Epithelial cell of esophagus (primary cell): ENCODE data around the gene ZKSCAN2.

Experiments used
- DNase-seq: peaks from one replicate; pipeline ENCODE4 v3.0.0; 2010; ENCODE audit warnings: low read depth
- H3K4me3 ChIP-seq: 2 replicates; pipeline ENCODE4 v1.5.1; 2011; ENCODE audit warnings: mild to moderate bottlenecking, low read length, control low read depth
- TF ChIP-seq, protein P1 (sequence below): IDR thresholded peaks from 2 replicates; pipeline ENCODE4 v1.5.1; 2011; ENCODE audit warnings: low read depth, mild to moderate bottlenecking, low read length, control low read depth, inconsistent platforms; ENCODE audit not compliant: insufficient read depth; ENCODE audit errors: missing control alignments

Gene ZKSCAN2

GRCh38 chr16:25258861-25259179, 1.2 kb upstream of the ZKSCAN2 start:
- TF ChIP-seq, protein P1, sequence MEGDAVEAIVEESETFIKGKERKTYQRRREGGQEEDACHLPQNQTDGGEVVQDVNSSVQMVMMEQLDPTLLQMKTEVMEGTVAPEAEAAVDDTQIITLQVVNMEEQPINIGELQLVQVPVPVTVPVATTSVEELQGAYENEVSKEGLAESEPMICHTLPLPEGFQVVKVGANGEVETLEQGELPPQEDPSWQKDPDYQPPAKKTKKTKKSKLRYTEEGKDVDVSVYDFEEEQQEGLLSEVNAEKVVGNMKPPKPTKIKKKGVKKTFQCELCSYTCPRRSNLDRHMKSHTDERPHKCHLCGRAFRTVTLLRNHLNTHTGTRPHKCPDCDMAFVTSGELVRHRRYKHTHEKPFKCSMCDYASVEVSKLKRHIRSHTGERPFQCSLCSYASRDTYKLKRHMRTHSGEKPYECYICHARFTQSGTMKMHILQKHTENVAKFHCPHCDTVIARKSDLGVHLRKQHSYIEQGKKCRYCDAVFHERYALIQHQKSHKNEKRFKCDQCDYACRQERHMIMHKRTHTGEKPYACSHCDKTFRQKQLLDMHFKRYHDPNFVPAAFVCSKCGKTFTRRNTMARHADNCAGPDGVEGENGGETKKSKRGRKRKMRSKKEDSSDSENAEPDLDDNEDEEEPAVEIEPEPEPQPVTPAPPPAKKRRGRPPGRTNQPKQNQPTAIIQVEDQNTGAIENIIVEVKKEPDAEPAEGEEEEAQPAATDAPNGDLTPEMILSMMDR, result no peak
- DNase-seq, result no peak
- H3K4me3 ChIP-seq, result peak overlapping the region; percentile 84

DNA sequence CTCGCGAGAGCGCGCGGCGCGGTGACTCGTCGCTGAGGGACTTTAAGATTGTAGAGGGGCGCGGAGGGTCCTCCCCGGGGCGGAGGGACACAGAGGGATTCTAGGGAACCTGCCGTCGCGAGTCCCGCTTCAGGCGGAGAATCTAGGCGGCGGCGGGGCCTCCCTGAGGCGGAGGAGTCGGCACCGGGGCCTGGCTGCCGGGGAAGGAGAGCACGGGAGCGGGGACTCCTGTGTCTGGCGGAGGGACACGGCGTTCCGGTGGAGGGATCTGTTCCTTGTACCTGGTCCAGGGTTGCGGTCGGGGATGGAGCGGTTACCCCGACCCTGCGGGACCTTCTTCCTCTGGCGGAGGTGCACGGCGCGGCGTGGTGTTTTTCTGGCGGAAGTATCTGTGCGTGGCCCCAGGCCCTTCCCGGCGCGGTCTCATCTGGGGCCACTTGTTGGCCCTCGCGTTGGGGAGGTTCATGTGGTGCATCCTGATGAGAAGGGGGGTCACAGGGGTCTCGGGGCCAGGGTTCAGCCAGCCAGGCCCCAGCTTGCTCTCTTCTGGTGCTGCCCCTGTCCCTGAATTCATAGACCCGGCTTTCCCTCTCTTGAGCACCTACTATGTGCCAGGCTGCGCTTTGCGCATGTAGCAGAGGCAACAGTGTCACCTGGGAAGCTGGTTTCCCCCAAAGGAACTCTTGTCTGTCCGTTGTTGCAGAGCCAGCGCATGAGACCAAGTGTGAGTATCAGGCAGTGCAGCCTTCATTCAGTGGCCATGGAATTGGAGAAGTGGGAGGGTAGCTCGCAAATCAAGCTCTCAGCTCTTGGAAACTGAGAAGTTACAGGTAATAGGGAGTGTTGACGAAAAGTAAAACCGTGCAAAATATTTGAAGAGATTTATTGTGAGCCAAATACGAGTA, 563 bp upstream of the ZKSCAN2 start:
- TF ChIP-seq, protein P1, result no peak
- peak overlapping the region; percentile 84 for H3K4me3 ChIP-seq
- DNase-seq, result peak; percentile 87

DNA sequence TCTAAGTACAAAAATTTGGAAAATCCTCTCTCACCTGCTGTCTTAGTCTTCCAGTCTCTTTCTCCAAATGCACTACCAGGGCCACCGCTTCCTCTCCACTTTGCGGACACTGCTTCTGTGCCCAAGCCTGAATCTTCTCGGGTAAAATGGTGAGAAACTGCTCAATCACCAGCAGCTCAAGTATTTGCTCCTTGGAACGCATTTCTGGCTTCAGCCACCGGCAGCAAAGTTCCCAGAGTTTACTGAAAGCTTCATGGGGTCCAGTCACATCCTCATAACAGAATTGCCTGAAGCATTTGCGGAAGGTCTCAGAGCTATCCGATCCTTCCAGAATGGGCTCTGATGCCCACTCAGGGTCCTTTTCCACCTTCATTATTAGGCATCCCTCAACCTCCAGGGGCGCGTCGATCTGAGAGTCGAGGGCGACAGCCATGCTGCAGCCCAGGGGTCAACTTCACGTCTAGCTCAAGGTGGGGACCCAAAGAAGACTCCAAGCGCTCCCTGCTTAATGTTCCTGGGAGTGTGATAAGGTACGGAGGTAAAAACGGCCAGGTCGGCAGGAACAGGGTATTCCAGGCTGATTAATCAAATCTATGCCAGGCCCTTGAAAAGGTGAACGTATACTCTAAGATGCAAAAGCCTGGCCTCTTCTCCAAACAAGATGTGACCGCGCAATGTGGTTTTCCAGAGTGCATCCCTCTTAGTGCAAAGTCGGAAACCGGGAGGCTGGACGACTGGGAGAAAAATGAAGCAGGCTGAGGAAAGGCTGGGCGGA, 763 bp downstream of the ZKSCAN2 start:
- peak; percentile 10 for DNase-seq
- TF ChIP-seq, protein P1, result peak; percentile 19
- H3K4me3 ChIP-seq, result peak overlapping the region; percentile 84

DNA sequence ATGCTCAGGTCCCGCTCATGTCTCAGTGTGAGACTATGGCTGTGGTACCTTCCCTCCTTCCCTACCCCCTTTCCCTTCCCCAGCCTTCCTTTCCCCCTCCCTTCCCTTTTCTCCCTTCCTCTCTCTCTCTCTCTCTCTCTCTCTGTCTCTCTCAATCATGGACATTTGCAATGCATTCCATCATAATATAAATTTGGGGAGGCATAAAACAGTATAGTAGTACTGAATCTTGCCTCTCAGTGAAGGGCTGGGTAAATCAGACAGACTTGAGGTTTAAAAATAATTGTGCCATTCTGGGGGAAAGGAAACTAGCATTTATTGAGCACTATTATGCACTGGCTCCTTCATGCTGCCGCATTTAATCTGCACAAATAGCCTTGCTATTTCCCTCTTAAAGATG, 4.3 kb downstream of the ZKSCAN2 start:
- H3K4me3 ChIP-seq, result no peak overlapping the region
- no peak for DNase-seq
- TF ChIP-seq, protein P1, result no peak

GRCh38 chr16:25250467-25250866, 7.2 kb downstream of the ZKSCAN2 start:
- no peak for DNase-seq
- TF ChIP-seq, protein P1, result no peak

DNA sequence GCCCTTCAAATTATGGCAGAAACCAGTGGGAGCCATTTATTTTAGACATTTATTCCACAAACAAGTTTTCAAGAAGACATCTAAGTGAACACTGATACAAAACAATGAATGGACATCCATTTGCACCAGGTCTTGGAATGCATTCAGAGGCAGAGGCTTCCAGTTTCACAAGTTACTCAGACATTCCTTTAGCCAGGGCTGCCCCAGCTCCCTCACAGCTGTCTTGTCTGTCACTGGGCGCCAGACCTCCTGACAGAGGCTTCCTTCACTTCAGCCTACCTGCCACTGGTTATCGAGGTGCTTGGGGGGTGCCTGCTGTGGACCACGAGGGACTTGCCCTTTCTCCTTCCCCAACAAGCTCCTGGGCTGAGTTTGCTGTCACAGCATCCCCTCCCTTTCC, 21.7 kb downstream of the ZKSCAN2 start:
- TF ChIP-seq, protein P1, result no peak
- no peak for DNase-seq
- H3K4me3 ChIP-seq, result no peak overlapping the region

More at GRCh38 chr16:25250467-25250866, 7.2 kb downstream of the ZKSCAN2 start:
- no peak overlapping the region for H3K4me3 ChIP-seq

- DNase-seq, result no peak
- TF ChIP-seq, protein P1, result no peak
- H3K4me3 ChIP-seq, result no peak overlapping the region
Measured at GRCh38 chr16:25228372-25228771, 29.3 kb downstream of the ZKSCAN2 start.
